GM23338 (cell line): ENCODE data around the gene RSAD1. TPM values are rescaled to one million over a fixed set of nuclear protein-coding genes. Genes with fewer than 3 reads are reported as not detected.

ENCODE experiments used
- JUNB ChIP-seq: IDR thresholded peaks from one replicate; pipeline ENCODE4 v1.6.1; 2016; ENCODE audit warnings: antibody characterized with exemption; ENCODE audit not compliant: unreplicated experiment
- NANOG ChIP-seq: IDR thresholded peaks from 2 replicates; pipeline ENCODE4 v1.6.1; 2016; ENCODE audit warnings: antibody characterized with exemption, borderline replicate concordance
- polyA plus RNA-seq: library from polyadenylated mRNA; unstranded; fragments of >200 nt; fragmentation: Nextera tagmentation; extraction: Ambion mirVana; gene quantifications from 2 replicates; pipeline ENCODE4 v1.2.1, GENCODE V29; 2016
- total RNA-seq: library from RNA; depleted of rRNA; stranded (reverse); fragments of >200 nt; shearing (Covaris generic); gene quantifications from 2 replicates; pipeline ENCODE4 v1.2.3, GENCODE V29; 2014
- TF ChIP-seq, protein P1 (sequence below): fragments of 250-450 bp; sonication (Bioruptor Pico); IDR thresholded peaks from 2 replicates; pipeline ENCODE4 v1.5.0; 2020; ENCODE audit warnings: mild to moderate bottlenecking, moderate library complexity
- TF ChIP-seq, protein P2 (sequence below), 2 experiments: fragments of 200-600 bp in 1 of 2; sonication (generic) in 1 of 2; conservative IDR thresholded peaks; 2 replicates each; pipeline versions ENCODE4 v1.5.1 to v1.6.1; 2016 to 2017; ENCODE audit warnings: antibody characterized with exemption in 2 of 2, low read depth in 2 of 2, mild to moderate bottlenecking in 2 of 2, moderate library complexity in 1 of 2
- TF ChIP-seq, protein P3 (sequence below): IDR thresholded peaks from one replicate; pipeline ENCODE4 v1.6.1; 2018; ENCODE audit warnings: antibody characterized with exemption; ENCODE audit not compliant: unreplicated experiment

Gene RSAD1
- total and polyA plus RNA-seq, 2 experiments from 2014 or later = 18.4 to 28.7 TPM

DNA sequence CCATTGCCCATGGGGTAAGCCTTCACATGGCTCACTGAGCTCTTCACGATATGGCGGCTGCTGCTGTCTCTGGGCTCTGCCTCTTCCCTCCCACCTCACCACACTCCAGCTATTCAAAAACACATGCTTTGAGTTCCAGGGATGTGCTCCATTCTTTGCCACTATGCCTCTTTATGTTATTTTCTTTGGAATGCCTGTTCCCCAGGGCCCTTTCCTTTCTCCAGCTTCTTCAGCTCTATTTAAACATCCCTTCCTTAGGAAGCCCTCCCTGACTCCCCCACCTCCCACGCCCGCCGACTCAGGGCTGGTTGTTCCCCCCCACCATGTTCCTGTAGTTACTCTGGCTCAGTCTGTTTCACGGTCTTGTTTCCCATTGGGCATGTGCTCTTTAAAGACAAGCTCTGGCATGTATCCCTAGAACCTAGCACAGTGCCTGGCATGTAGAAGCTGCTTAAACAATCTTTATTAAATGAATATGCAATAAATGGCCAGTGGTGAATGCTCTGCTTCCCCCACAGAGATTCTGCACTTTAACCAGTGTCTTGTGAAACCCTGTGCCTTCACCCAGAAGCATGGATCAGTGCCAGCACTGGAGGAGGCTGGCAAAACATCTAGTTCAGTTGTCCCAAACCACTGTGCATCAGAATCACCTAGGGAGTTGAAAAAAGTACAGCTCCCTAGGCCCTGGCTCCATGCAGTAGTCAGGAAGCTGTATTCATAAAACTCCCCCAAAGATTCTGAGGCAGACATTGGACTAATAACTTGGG is 36.5 kb downstream of the RSAD1 start (continued):
- TF ChIP-seq, protein P1, sequence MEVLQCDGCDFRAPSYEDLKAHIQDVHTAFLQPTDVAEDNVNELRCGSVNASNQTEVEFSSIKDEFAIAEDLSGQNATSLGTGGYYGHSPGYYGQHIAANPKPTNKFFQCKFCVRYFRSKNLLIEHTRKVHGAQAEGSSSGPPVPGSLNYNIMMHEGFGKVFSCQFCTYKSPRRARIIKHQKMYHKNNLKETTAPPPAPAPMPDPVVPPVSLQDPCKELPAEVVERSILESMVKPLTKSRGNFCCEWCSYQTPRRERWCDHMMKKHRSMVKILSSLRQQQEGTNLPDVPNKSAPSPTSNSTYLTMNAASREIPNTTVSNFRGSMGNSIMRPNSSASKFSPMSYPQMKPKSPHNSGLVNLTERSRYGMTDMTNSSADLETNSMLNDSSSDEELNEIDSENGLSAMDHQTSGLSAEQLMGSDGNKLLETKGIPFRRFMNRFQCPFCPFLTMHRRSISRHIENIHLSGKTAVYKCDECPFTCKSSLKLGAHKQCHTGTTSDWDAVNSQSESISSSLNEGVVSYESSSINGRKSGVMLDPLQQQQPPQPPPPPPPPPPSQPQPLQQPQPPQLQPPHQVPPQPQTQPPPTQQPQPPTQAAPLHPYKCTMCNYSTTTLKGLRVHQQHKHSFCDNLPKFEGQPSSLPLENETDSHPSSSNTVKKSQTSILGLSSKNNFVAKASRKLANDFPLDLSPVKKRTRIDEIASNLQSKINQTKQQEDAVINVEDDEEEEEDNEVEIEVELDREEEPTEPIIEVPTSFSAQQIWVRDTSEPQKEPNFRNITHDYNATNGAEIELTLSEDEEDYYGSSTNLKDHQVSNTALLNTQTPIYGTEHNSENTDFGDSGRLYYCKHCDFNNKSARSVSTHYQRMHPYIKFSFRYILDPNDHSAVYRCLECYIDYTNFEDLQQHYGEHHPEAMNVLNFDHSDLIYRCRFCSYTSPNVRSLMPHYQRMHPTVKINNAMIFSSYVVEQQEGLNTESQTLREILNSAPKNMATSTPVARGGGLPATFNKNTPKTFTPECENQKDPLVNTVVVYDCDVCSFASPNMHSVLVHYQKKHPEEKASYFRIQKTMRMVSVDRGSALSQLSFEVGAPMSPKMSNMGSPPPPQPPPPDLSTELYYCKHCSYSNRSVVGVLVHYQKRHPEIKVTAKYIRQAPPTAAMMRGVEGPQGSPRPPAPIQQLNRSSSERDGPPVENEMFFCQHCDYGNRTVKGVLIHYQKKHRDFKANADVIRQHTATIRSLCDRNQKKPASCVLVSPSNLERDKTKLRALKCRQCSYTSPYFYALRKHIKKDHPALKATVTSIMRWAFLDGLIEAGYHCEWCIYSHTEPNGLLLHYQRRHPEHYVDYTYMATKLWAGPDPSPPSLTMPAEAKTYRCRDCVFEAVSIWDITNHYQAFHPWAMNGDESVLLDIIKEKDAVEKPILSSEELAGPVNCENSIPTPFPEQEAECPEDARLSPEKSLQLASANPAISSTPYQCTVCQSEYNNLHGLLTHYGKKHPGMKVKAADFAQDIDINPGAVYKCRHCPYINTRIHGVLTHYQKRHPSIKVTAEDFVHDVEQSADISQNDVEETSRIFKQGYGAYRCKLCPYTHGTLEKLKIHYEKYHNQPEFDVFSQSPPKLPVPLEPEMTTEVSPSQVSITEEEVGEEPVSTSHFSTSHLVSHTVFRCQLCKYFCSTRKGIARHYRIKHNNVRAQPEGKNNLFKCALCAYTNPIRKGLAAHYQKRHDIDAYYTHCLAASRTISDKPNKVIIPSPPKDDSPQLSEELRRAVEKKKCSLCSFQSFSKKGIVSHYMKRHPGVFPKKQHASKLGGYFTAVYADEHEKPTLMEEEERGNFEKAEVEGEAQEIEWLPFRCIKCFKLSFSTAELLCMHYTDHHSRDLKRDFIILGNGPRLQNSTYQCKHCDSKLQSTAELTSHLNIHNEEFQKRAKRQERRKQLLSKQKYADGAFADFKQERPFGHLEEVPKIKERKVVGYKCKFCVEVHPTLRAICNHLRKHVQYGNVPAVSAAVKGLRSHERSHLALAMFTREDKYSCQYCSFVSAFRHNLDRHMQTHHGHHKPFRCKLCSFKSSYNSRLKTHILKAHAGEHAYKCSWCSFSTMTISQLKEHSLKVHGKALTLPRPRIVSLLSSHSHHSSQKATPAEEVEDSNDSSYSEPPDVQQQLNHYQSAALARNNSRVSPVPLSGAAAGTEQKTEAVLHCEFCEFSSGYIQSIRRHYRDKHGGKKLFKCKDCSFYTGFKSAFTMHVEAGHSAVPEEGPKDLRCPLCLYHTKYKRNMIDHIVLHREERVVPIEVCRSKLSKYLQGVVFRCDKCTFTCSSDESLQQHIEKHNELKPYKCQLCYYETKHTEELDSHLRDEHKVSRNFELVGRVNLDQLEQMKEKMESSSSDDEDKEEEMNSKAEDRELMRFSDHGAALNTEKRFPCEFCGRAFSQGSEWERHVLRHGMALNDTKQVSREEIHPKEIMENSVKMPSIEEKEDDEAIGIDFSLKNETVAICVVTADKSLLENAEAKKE = no peak
- TF ChIP-seq JUNB (no peak), NANOG (no peak)
- TF ChIP-seq, protein P2, sequence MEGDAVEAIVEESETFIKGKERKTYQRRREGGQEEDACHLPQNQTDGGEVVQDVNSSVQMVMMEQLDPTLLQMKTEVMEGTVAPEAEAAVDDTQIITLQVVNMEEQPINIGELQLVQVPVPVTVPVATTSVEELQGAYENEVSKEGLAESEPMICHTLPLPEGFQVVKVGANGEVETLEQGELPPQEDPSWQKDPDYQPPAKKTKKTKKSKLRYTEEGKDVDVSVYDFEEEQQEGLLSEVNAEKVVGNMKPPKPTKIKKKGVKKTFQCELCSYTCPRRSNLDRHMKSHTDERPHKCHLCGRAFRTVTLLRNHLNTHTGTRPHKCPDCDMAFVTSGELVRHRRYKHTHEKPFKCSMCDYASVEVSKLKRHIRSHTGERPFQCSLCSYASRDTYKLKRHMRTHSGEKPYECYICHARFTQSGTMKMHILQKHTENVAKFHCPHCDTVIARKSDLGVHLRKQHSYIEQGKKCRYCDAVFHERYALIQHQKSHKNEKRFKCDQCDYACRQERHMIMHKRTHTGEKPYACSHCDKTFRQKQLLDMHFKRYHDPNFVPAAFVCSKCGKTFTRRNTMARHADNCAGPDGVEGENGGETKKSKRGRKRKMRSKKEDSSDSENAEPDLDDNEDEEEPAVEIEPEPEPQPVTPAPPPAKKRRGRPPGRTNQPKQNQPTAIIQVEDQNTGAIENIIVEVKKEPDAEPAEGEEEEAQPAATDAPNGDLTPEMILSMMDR (conservative IDR thresholded peaks at IDR 0.05; ENCODE audit: low read depth in 2 of 2) = no peak
- TF ChIP-seq, protein P3, sequence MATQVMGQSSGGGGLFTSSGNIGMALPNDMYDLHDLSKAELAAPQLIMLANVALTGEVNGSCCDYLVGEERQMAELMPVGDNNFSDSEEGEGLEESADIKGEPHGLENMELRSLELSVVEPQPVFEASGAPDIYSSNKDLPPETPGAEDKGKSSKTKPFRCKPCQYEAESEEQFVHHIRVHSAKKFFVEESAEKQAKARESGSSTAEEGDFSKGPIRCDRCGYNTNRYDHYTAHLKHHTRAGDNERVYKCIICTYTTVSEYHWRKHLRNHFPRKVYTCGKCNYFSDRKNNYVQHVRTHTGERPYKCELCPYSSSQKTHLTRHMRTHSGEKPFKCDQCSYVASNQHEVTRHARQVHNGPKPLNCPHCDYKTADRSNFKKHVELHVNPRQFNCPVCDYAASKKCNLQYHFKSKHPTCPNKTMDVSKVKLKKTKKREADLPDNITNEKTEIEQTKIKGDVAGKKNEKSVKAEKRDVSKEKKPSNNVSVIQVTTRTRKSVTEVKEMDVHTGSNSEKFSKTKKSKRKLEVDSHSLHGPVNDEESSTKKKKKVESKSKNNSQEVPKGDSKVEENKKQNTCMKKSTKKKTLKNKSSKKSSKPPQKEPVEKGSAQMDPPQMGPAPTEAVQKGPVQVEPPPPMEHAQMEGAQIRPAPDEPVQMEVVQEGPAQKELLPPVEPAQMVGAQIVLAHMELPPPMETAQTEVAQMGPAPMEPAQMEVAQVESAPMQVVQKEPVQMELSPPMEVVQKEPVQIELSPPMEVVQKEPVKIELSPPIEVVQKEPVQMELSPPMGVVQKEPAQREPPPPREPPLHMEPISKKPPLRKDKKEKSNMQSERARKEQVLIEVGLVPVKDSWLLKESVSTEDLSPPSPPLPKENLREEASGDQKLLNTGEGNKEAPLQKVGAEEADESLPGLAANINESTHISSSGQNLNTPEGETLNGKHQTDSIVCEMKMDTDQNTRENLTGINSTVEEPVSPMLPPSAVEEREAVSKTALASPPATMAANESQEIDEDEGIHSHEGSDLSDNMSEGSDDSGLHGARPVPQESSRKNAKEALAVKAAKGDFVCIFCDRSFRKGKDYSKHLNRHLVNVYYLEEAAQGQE = no peak
